ENCODE measurements around the gene SCAMP3.

GRCh38 chr1:155284476-155284875 is 22.3 kb upstream of the SCAMP3 start:
- no peak for TF ChIP-seq REST (IDR thresholded peaks at IDR 0.05; ENCODE audit: borderline replicate concordance)
- TF ChIP-seq CTCF (IDR thresholded peaks at IDR 0.05; ENCODE audit: poor library complexity, severe bottlenecking) = no peak
- no peak for TF ChIP-seq SMC3 (conservative IDR thresholded peaks at IDR 0.05; ENCODE audit: poor library complexity)
- no peak for TF ChIP-seq EZH2 (IDR thresholded peaks at IDR 0.05; ENCODE audit: borderline replicate concordance, insufficient read depth, low read length, poor library complexity, severe bottlenecking)
